Measurements from ENCODE around the gene NAA16. TPM values are rescaled to one million over a fixed set of nuclear protein-coding genes. Genes with fewer than 3 reads are reported as not detected.

Gene NAA16
- polyA plus RNA-seq, 1 donor from 2014 or later: 57.0 TPM

GRCh38 chr13:41345165-41345913 lies 34.3 kb downstream of the NAA16 start:
- Histone ChIP-seq H3K79me2 (replicated peaks; ENCODE audit: insufficient read depth, low read length) (peaks cover 4% of the 10 kb centered on the region), H3K27ac (ENCODE audit: low read length) (no peak overlapping the region), H3K27me3 (ENCODE audit: insufficient read depth, low read depth, low read length) (no peaks in the 10 kb centered on the region), H3K9ac (ENCODE audit: low read length) (no peak overlapping the region), H3K36me3 (ENCODE audit: insufficient read depth, low read length) (peaks cover 7% of the 10 kb centered on the region), H3F3A (ENCODE audit: insufficient read depth, low read length, poor library complexity, severe bottlenecking) (no peaks in the 10 kb centered on the region), H3K4me2 (ENCODE audit: low read length) (no peak overlapping the region), H2AFZ (ENCODE audit: low read depth, low read length) (no peak overlapping the region), H3K9me2 (ENCODE audit: insufficient read depth, low read length) (no peaks in the 10 kb centered on the region), H4K20me1 (ENCODE audit: insufficient read depth) (no peaks in the 10 kb centered on the region), H3K4me3 (ENCODE audit: low read length) (no peak overlapping the region), H3K9me3 (ENCODE audit: low read length) (no peaks in the 10 kb centered on the region)
- TF ChIP-seq MXI1 (conservative IDR thresholded peaks at IDR 0.05; ENCODE audit: poor library complexity, severe bottlenecking) (no peak), CTCF (IDR thresholded peaks at IDR 0.05; ENCODE audit: poor library complexity, severe bottlenecking) (no peak), RAD21 (conservative IDR thresholded peaks at IDR 0.05) (no peak), REST (IDR thresholded peaks at IDR 0.05; ENCODE audit: borderline replicate concordance) (no peak), EP300 (conservative IDR thresholded peaks at IDR 0.05; ENCODE audit: poor library complexity, severe bottlenecking) (no peak), TAF1 (IDR thresholded peaks at IDR 0.05; ENCODE audit: low read depth) (no peak), EZH2 (IDR thresholded peaks at IDR 0.05; ENCODE audit: borderline replicate concordance, insufficient read depth, low read length, poor library complexity, severe bottlenecking) (no peak), POLR2AphosphoS5 (IDR thresholded peaks at IDR 0.05) (no peak)

- TF ChIP-seq REST (IDR thresholded peaks at IDR 0.05; ENCODE audit: borderline replicate concordance) (no peak), MXI1 (conservative IDR thresholded peaks at IDR 0.05; ENCODE audit: poor library complexity, severe bottlenecking) (no peak), CTCF (IDR thresholded peaks at IDR 0.05; ENCODE audit: poor library complexity, severe bottlenecking) (no peak), RAD21 (conservative IDR thresholded peaks at IDR 0.05) (no peak), TAF1 (IDR thresholded peaks at IDR 0.05; ENCODE audit: low read depth) (no peak)
- no peaks in the 10 kb centered on the region for H3K9me3 ChIP-seq (ENCODE audit: low read length)
- H3K4me2 ChIP-seq (ENCODE audit: low read length): no peak overlapping the region
- H2AFZ ChIP-seq (ENCODE audit: low read depth, low read length): no peak overlapping the region
- H3K9ac ChIP-seq (ENCODE audit: low read length): no peak overlapping the region
- no peaks in the 10 kb centered on the region for H3F3A ChIP-seq (ENCODE audit: insufficient read depth, low read length, poor library complexity, severe bottlenecking)
- H3K9me2 ChIP-seq (ENCODE audit: insufficient read depth, low read length): no peaks in the 10 kb centered on the region
- H3K27me3 ChIP-seq (ENCODE audit: insufficient read depth, low read depth, low read length): no peaks in the 10 kb centered on the region
- H3K36me3 ChIP-seq (ENCODE audit: insufficient read depth, low read length): peaks cover 7% of the 10 kb centered on the region
- no peak overlapping the region for H3K4me3 ChIP-seq (ENCODE audit: low read length)
- H4K20me1 ChIP-seq (ENCODE audit: insufficient read depth): no peaks in the 10 kb centered on the region
- H3K79me2 ChIP-seq (replicated peaks; ENCODE audit: insufficient read depth, low read length): peaks cover 4% of the 10 kb centered on the region
- no peak overlapping the region for H3K27ac ChIP-seq (ENCODE audit: low read length)
Observed at GRCh38 chr13:41345914-41346589, 35.0 kb downstream of the NAA16 start.
